ENCODE results near the gene INF2. TPM values are rescaled to one million over a fixed set of nuclear protein-coding genes. Genes with fewer than 3 reads are reported as not detected.
A peak's percentile ranks its signal among the peaks of the same experiment; 100 is the strongest.

INF2 gene
- total RNA-seq, 4 donors from 2014 or later, result 36.7 to 43.6 (median 37.8) TPM

- Histone ChIP-seq H3K4me1 (peaks cover 22 to 35% (median 31%) of the 10 kb centered on the region in 3 donors), H3K27me3 (no peaks in the 10 kb centered on the region), H3K36me3 (peaks cover 0 to 37% (median 0%) of the 10 kb centered on the region in 3 donors), H3K4me3 (no peak overlapping the region), H3K27ac (no peak overlapping the region), H3K9me3 (no peaks in the 10 kb centered on the region)
- intact Hi-C loops (cut with DNase I), result no loop called here
- 79 to 88% methylated on average over 12 to 14 of the region's 28 CpGs for WGBS, 2 donors
- TF ChIP-seq POLR2A (IDR thresholded peaks at IDR 0.05), result no peak
- no peak for TF ChIP-seq CTCF (IDR thresholded peaks at IDR 0.05)
- no peak for DNase-seq
Observed at GRCh38 chr14:104743461-104744380, 54.3 kb downstream of the INF2 start.

- Histone ChIP-seq H3K4me1 (peaks cover 29 to 42% (median 38%) of the 10 kb centered on the region in 3 donors), H3K27me3 (no peaks in the 10 kb centered on the region), H3K36me3 (peaks cover 0 to 37% (median 0%) of the 10 kb centered on the region in 3 donors), H3K9me3 (no peaks in the 10 kb centered on the region), H3K4me3 (no peak overlapping the region), H3K27ac (peak overlapping the region in 1 of 4 donors; percentile 5)
- intact Hi-C loops (cut with DNase I), result no loop called here
- TF ChIP-seq CTCF (IDR thresholded peaks at IDR 0.05) (no peak), POLR2A (IDR thresholded peaks at IDR 0.05) (no peak)
- DNase-seq, result no peak
- WGBS, 2 donors, result 85 to 97% methylated on average over 5 of the region's 10 CpGs
Observed at GRCh38 chr14:104744484-104744883, 55.1 kb downstream of the INF2 start.

- Histone ChIP-seq H3K27ac (peak overlapping the region in 3 of 4 donors; percentile 84 to 87 (median 85)), H3K4me3 (no peak overlapping the region), H3K27me3 (no peaks in the 10 kb centered on the region), H3K9me3 (no peaks in the 10 kb centered on the region), H3K4me1 (peaks cover 32 to 52% (median 41%) of the 10 kb centered on the region in 3 donors), H3K36me3 (peaks cover 0 to 27% (median 0%) of the 10 kb centered on the region in 3 donors)
- 92 to 97% methylated on average over 5 to 9 of the region's 9 CpGs for WGBS, 2 donors
- TF ChIP-seq POLR2A (IDR thresholded peaks at IDR 0.05) (no peak), CTCF (IDR thresholded peaks at IDR 0.05) (no peak)
- intact Hi-C loops (cut with DNase I), result no loop called here
- DNase-seq, result no peak
Observed at GRCh38 chr14:104745431-104745830, 56.0 kb downstream of the INF2 start.

- Histone ChIP-seq H3K4me1 (peaks cover 32 to 56% (median 41%) of the 10 kb centered on the region in 3 donors), H3K27me3 (no peaks in the 10 kb centered on the region), H3K27ac (peak overlapping the region; percentile 78 to 87 (median 84)), H3K9me3 (no peaks in the 10 kb centered on the region), H3K36me3 (peaks cover 0 to 21% (median 0%) of the 10 kb centered on the region in 3 donors), H3K4me3 (no peak overlapping the region)
- WGBS, 2 donors, result 84% methylated on average over 2 of the region's 13 CpGs; no CpG with 5 or more reads in 1 of the 2 donors
- intact Hi-C loops (cut with DNase I), result no loop called here
- no peak for TF ChIP-seq POLR2A (IDR thresholded peaks at IDR 0.05)
- no peak for TF ChIP-seq CTCF (IDR thresholded peaks at IDR 0.05)
- no peak for DNase-seq
Observed at GRCh38 chr14:104746071-104746545, 56.7 kb downstream of the INF2 start.

GRCh38 chr14:104746934-104747481 is 57.6 kb downstream of the INF2 start:
- intact Hi-C loops (cut with DNase I), result no loop called here
- H3K36me3 ChIP-seq, result peaks cover 0 to 19% (median 0%) of the 10 kb centered on the region in 3 donors
- H3K4me3 ChIP-seq, result no peak overlapping the region
- DNase-seq, result no peak
- peaks cover 37 to 61% (median 44%) of the 10 kb centered on the region in 3 donors for H3K4me1 ChIP-seq
- H3K27me3 ChIP-seq, result no peaks in the 10 kb centered on the region
- H3K9me3 ChIP-seq, result no peaks in the 10 kb centered on the region
- 26 to 41% methylated on average over 7 of the region's 7 CpGs for WGBS, 2 donors
- peak overlapping the region; percentile 78 to 87 (median 84) for H3K27ac ChIP-seq
- TF ChIP-seq POLR2A (IDR thresholded peaks at IDR 0.05) (no peak), CTCF (IDR thresholded peaks at IDR 0.05) (no peak)

All from esophagus squamous epithelium (tissue), 5 donors.